SK-N-SH (cell line): Measurements from ENCODE around the gene FAM222B. TPM values are rescaled to one million over a fixed set of nuclear protein-coding genes. Genes with fewer than 3 reads are reported as not detected.

Experiments used
- CTCF ChIA-PET: fragments of 300-600, 350-600 bp; formaldehyde crosslinking; extraction: SDS; loops from one replicate; lab custom pipeline; 2021; lab: Yijun Ruan, JAX
- POLR2A ChIA-PET: fragments of 350-600 bp; sonication (Branson Sonifier 250); formaldehyde crosslinking; extraction: SDS; loops from one replicate; lab custom pipeline; 2020; ENCODE audit warnings: antibody characterized with exemption, inconsistent platforms; lab: Yijun Ruan, JAX
- DNase-seq: peaks from one replicate; pipeline ENCODE4 v3.0.0; 2012
- H2AFZ ChIP-seq: fragments of 200-600 bp; sonication (generic); 2 replicates; pipeline ENCODE4 v1.8.1; 2016; ENCODE audit warnings: antibody characterized with exemption, mild to moderate bottlenecking, low read depth
- H3F3A ChIP-seq: fragments of 200-600 bp; sonication (generic); replicated peaks from 2 replicates; pipeline ENCODE3; 2016; ENCODE audit warnings: antibody characterized with exemption, mild to moderate bottlenecking; ENCODE audit not compliant: insufficient read depth
- H3K27ac ChIP-seq, 2 experiments: fragments of 200-500 bp in 1 of 2; fragments of 200-600 bp in 1 of 2; sonication (Bioruptor generic) in 1 of 2; sonication (generic), shearing (Covaris generic) in 1 of 2; 2 replicates each; pipeline versions ENCODE4 v1.5.1 to v1.6.1; 2014 to 2016; ENCODE audit warnings: low read depth in 2 of 2, inconsistent platforms in 1 of 2, low read length in 1 of 2, mild to moderate bottlenecking in 1 of 2, mixed read lengths in 1 of 2
- H3K27me3 ChIP-seq: fragments of 200-600 bp; sonication (generic), shearing (Covaris generic); 2 replicates; pipeline ENCODE4 v1.6.1; 2016; ENCODE audit warnings: mixed run types; ENCODE audit not compliant: insufficient read depth
- H3K36me3 ChIP-seq, 2 experiments: fragments of 200-500 bp in 1 of 2; fragments of 200-600 bp in 1 of 2; sonication (Bioruptor generic) in 1 of 2; sonication (generic) in 1 of 2; replicated peaks in 1 of 2; 2 replicates each; pipeline versions ENCODE3 to v1.5.1; 2014 to 2016; ENCODE audit warnings: low read length in 1 of 2, mild to moderate bottlenecking in 1 of 2; ENCODE audit not compliant: insufficient read depth in 2 of 2, control insufficient read depth in 1 of 2
- H3K4me1 ChIP-seq, 2 experiments: fragments of 200-500 bp in 1 of 2; fragments of 200-600 bp in 1 of 2; sonication (Bioruptor generic) in 1 of 2; sonication (generic), shearing (Covaris generic) in 1 of 2; 2 replicates each; pipeline versions ENCODE4 v1.5.1 to v1.6.1; 2014 to 2016; ENCODE audit warnings: low read depth in 1 of 2, low read length in 1 of 2, mixed run types in 1 of 2; ENCODE audit not compliant: insufficient read depth in 2 of 2, control insufficient read depth in 1 of 2
- H3K4me2 ChIP-seq: fragments of 200-600 bp; sonication (generic), shearing (Covaris generic); 2 replicates; pipeline ENCODE4 v1.6.1; 2017; ENCODE audit warnings: mixed run types
- H3K4me3 ChIP-seq, 2 experiments: fragments of 200-500 bp in 1 of 2; fragments of 200-600 bp in 1 of 2; sonication (Bioruptor generic) in 1 of 2; sonication (generic), shearing (Covaris generic) in 1 of 2; 2 replicates each; pipeline versions ENCODE4 v1.5.1 to v1.8.1; 2014 to 2016; ENCODE audit warnings: low read depth in 2 of 2, inconsistent platforms in 1 of 2, low read length in 1 of 2, mild to moderate bottlenecking in 1 of 2, mixed read lengths in 1 of 2, moderate library complexity in 1 of 2
- H3K79me2 ChIP-seq: fragments of 200-600 bp; sonication (generic); 2 replicates; pipeline ENCODE4 v1.8.1; 2017; ENCODE audit warnings: mild to moderate bottlenecking; ENCODE audit not compliant: insufficient read depth
- H3K9ac ChIP-seq: fragments of 200-600 bp; sonication (generic); 2 replicates; pipeline ENCODE4 v1.6.1; 2017; ENCODE audit warnings: mixed run types
- H3K9me2 ChIP-seq: fragments of 200-600 bp; sonication (generic); 2 replicates; pipeline ENCODE4 v1.6.1; 2017; ENCODE audit warnings: mixed run types
- H3K9me3 ChIP-seq: fragments of 200-600 bp; sonication (generic); 2 replicates; pipeline ENCODE4 v1.6.1; 2017; ENCODE audit warnings: mixed run types, mild to moderate bottlenecking, moderate library complexity
- H4K20me1 ChIP-seq: fragments of 200-600 bp; sonication (generic); 2 replicates; pipeline ENCODE4 v1.6.1; 2017; ENCODE audit warnings: mild to moderate bottlenecking, mixed run types; ENCODE audit not compliant: insufficient read depth
- EZH2phosphoT487 ChIP-seq: fragments of 200-600 bp; sonication (generic); IDR thresholded peaks from 2 replicates; pipeline ENCODE4 v1.6.1; 2017; ENCODE audit warnings: low read depth, mixed run types, mild to moderate bottlenecking, antibody characterized with exemption, moderate library complexity, borderline replicate concordance
- FOXJ3 ChIP-seq: sonication (generic); formaldehyde crosslinking; IDR thresholded peaks from 2 replicates; pipeline ENCODE4 v1.5.1; 2020; ENCODE audit warnings: mild to moderate bottlenecking, missing genetic modification reagents
- GATA2 ChIP-seq: sonication (generic); formaldehyde crosslinking; IDR thresholded peaks from 2 replicates; pipeline ENCODE4 v1.5.0; 2020; ENCODE audit warnings: mild to moderate bottlenecking, missing genetic modification reagents
- MEF2A ChIP-seq: IDR thresholded peaks from 2 replicates; pipeline ENCODE4 v1.4.0; 2012; ENCODE audit warnings: low read depth, borderline replicate concordance
- PBX3 ChIP-seq: IDR thresholded peaks from 2 replicates; pipeline ENCODE4; 2012
- RAD21 ChIP-seq: IDR thresholded peaks from 2 replicates; pipeline ENCODE4 v1.6.1; 2012; ENCODE audit warnings: mild to moderate bottlenecking, low read length
- SMC3 ChIP-seq: IDR thresholded peaks from 2 replicates; pipeline ENCODE4 v1.6.1; 2012; ENCODE audit warnings: low read depth, low read length, improper control_type of control experiment
- TAF1 ChIP-seq: IDR thresholded peaks from 2 replicates; pipeline ENCODE4 v1.6.1; 2012; ENCODE audit warnings: low read depth, mild to moderate bottlenecking, low read length, moderate library complexity, borderline replicate concordance
- WGBS: methylation state at CpG from one replicate; pipeline ENCODE4 v1.1.6; 2017; ENCODE audit warnings: low lambda C conversion rate; 5-methylcytosine and 5-hydroxymethylcytosine counted together
- polyA plus RNA-seq, 3 experiments: library from polyadenylated mRNA; depleted of rRNA; stranded (reverse); fragments of >200 nt; gene quantifications; 2 replicates each; pipeline ENCODE4 v1.2.3, GENCODE V29; 2012
- TF ChIP-seq, protein P1 (sequence below): IDR thresholded peaks from 2 replicates; pipeline ENCODE4 v1.4.0; 2012; ENCODE audit warnings: low read depth, borderline replicate concordance
- TF ChIP-seq, protein P2 (sequence below): IDR thresholded peaks from 2 replicates; pipeline ENCODE4 v1.6.1; 2012; ENCODE audit warnings: mild to moderate bottlenecking, low read depth, low read length, moderate library complexity

Gene FAM222B
- polyA plus RNA-seq, 1 of the 3 experiments (the other 2 are of a cell fraction): 9.0 TPM

DNA sequence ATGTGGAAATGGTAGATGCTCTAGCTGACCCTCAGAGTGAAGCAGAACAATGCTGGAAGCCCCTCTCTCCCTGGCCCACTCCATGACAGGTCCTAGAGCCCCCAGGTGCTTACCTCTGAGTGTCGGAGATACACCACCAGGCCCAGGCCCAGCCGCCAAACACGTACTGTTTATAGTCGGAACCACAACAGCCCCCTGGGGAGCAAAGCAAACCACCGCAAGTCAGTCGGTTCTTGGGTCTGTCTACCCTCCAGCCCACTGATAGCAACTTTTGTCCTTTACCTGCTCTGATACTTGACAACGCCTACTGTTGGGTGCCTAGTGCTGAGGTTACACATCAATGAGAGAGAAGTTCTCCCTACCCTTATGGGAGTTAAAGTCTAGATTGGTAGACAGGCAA is 46.2 kb upstream of the FAM222B start:
- Histone ChIP-seq H2AFZ (no peak overlapping the region), H3F3A (no peaks in the 10 kb centered on the region), H3K9me3 (no peaks in the 10 kb centered on the region), H3K9me2 (no peaks in the 10 kb centered on the region), H3K27me3 (no peaks in the 10 kb centered on the region), H4K20me1 (0 out of 2 replicates have a peak, but pooled peaks cover 3% of the 10 kb centered on the region), H3K4me2 (no peak overlapping the region), H3K27ac (no peak overlapping the region), H3K4me3 (no peak overlapping the region), H3K4me1 (peaks cover 0 to 9% of the 10 kb centered on the region in 2 experiments; a peak in 2 of 4 replicates), H3K36me3 (peaks cover 0 to 20% of the 10 kb centered on the region in 2 experiments), H3K79me2 (peaks cover 17% of the 10 kb centered on the region), H3K9ac (no peak overlapping the region)
- 96% methylated on average over 7 of the region's 7 CpGs for WGBS
- ChIA-PET POLR2A (no interaction called here), CTCF (interaction anchor here (0.7 to 2.9 kb wide), 3 partner anchors 125 to 139 kb away, joined by 3 to 6 read pairs (median 4); no protein-coding TSS in a partner anchor)
- no peak for TF ChIP-seq TAF1
- TF ChIP-seq, protein P1, sequence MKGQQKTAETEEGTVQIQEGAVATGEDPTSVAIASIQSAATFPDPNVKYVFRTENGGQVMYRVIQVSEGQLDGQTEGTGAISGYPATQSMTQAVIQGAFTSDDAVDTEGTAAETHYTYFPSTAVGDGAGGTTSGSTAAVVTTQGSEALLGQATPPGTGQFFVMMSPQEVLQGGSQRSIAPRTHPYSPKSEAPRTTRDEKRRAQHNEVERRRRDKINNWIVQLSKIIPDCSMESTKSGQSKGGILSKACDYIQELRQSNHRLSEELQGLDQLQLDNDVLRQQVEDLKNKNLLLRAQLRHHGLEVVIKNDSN: no peak
- TF ChIP-seq, protein P2, sequence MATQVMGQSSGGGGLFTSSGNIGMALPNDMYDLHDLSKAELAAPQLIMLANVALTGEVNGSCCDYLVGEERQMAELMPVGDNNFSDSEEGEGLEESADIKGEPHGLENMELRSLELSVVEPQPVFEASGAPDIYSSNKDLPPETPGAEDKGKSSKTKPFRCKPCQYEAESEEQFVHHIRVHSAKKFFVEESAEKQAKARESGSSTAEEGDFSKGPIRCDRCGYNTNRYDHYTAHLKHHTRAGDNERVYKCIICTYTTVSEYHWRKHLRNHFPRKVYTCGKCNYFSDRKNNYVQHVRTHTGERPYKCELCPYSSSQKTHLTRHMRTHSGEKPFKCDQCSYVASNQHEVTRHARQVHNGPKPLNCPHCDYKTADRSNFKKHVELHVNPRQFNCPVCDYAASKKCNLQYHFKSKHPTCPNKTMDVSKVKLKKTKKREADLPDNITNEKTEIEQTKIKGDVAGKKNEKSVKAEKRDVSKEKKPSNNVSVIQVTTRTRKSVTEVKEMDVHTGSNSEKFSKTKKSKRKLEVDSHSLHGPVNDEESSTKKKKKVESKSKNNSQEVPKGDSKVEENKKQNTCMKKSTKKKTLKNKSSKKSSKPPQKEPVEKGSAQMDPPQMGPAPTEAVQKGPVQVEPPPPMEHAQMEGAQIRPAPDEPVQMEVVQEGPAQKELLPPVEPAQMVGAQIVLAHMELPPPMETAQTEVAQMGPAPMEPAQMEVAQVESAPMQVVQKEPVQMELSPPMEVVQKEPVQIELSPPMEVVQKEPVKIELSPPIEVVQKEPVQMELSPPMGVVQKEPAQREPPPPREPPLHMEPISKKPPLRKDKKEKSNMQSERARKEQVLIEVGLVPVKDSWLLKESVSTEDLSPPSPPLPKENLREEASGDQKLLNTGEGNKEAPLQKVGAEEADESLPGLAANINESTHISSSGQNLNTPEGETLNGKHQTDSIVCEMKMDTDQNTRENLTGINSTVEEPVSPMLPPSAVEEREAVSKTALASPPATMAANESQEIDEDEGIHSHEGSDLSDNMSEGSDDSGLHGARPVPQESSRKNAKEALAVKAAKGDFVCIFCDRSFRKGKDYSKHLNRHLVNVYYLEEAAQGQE: no peak
- no peak for TF ChIP-seq RAD21
- TF ChIP-seq FOXJ3 (CRISPR knock-in tag): no peak
- no peak for TF ChIP-seq SMC3
- TF ChIP-seq MEF2A: no peak
- no peak for TF ChIP-seq GATA2 (CRISPR knock-in tag)
- no peak for TF ChIP-seq EZH2phosphoT487
- TF ChIP-seq PBX3: no peak
- no peak for DNase-seq
